IPS-18c (cell line): ENCODE results near the gene PKD2.

Experiments used
- H3K4me3 ChIP-seq: 2 replicates; pipeline ENCODE4 v1.7.0; 2013; ENCODE audit warnings: low read depth, mild to moderate bottlenecking, low read length, moderate library complexity; ENCODE audit not compliant: insufficient read depth
- H3K9me3 ChIP-seq: one replicate; pipeline ENCODE4 v1.6.1; 2013; ENCODE audit warnings: mild to moderate bottlenecking, low read length, moderate library complexity; ENCODE audit not compliant: control insufficient read depth, insufficient read depth

The PKD2 gene

GRCh38 chr4:88040707-88041106 is 33.3 kb downstream of the PKD2 start:
- Histone ChIP-seq H3K4me3 (no peak overlapping the region), H3K9me3 (no peaks in the 10 kb centered on the region)

- H3K9me3 ChIP-seq = no peaks in the 10 kb centered on the region
- no peak overlapping the region for H3K4me3 ChIP-seq
These were observed 34.2 kb downstream of the PKD2 start for GRCh38 chr4:88041626-88042025.

DNA sequence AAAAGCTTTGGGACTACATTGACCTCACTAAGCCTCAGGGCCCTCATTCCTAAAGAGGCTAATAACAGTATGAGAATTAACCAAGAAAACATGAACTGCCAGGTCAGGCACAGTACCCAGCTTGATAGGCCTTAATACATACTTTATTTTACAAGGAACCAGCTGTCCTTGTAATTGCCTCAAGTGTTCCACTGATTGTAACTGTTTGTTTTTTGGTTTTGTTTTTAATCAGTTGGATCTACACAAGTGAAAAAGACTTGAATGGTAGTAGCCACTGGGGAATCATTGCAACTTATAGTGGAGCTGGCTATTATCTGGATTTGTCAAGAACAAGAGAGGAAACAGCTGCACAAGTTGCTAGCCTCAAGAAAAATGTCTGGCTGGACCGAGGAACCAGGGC is 35.6 kb downstream of the PKD2 start:
- no peaks in the 10 kb centered on the region for H3K9me3 ChIP-seq
- no peak overlapping the region for H3K4me3 ChIP-seq

- Histone ChIP-seq H3K4me3 (no peak overlapping the region), H3K9me3 (no peaks in the 10 kb centered on the region)
These were observed 36.3 kb downstream of the PKD2 start for GRCh38 chr4:88043586-88044340.

DNA sequence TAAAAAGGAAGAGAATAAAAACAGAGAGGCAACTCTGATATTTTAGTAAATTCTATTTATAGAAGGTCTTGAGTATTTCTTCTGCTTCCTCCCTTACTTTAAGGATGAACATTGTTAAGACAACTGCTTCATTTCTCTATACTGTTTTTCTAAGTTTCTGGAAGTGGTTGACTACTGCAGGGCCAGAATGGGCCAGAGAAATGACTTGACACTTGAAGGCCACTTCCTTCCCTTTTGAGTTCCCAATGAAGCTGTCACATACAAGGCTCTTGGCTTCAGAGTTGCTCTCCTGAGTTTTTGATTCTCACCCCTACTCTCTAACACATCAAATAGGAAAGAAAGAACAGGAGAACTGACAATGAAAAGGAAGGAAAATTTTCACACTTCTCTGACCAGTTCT is 37.6 kb downstream of the PKD2 start:
- no peaks in the 10 kb centered on the region for H3K9me3 ChIP-seq

DNA sequence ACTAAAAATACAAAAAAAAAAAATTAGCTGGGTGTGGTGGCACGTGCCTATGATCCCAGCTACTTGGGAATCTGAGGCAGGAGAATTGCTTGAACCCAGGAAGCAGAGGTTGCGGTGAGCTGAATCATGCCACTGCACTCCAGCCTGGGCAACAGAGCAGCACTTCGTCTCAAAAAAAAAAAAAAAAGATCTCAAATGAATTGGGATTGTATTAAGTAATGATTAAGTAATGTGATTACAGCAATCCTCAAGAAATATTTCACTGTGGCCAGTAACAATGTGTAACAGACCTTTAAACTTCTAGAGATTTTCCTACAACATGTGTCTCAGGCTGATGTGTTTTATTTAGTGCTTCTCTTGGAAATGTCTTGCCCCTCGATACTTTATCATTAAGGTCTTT is 46.8 kb downstream of the PKD2 start:
- Histone ChIP-seq H3K4me3 (no peak overlapping the region), H3K9me3 (no peaks in the 10 kb centered on the region)

More for the DNA sequence above, 37.6 kb downstream of the PKD2 start:
- H3K4me3 ChIP-seq = no peak overlapping the region

GRCh38 chr4:88054901-88055300 is 47.5 kb downstream of the PKD2 start:
- Histone ChIP-seq H3K9me3 (no peaks in the 10 kb centered on the region), H3K4me3 (no peak overlapping the region)

DNA sequence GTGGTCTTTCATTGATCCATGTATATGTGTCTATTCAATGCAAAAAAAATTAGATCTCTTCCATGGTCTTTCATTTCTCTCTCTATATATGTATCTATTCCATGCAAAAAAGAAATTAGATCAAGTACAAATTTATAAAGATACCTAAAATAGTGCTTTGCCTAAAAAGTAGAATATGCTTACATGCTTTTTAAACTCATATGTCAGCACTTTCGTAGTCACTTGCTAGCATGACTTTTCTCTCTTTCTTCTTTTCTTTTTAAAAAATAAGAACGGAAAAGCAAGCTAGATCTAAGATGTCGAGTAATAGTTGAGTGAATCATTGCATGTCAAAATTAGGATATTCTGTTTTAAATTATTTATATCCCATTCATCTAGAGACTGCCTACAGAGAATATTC is 50.9 kb downstream of the PKD2 start:
- H3K9me3 ChIP-seq = no peaks in the 10 kb centered on the region
- no peak overlapping the region for H3K4me3 ChIP-seq

DNA sequence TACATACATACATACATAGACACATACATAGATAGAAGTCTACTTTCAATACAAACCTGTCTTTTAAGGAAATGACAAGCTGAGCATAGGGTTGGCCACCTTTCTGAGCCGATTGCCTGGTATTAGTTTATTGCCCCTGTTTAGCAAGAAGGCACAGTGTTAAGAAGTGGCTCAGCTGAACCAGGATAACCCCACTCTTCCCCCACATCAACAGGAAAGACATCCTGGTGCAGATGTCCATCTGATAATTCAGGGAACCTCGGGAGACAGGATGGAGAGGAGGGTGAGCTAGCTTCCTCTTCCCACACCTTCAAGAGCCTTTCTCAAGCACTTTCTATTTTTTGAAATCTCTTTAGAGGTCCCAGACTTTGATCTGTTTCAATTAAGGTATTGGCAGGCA is 52.3 kb downstream of the PKD2 start:
- H3K9me3 ChIP-seq = no peaks in the 10 kb centered on the region
- no peak overlapping the region for H3K4me3 ChIP-seq

DNA sequence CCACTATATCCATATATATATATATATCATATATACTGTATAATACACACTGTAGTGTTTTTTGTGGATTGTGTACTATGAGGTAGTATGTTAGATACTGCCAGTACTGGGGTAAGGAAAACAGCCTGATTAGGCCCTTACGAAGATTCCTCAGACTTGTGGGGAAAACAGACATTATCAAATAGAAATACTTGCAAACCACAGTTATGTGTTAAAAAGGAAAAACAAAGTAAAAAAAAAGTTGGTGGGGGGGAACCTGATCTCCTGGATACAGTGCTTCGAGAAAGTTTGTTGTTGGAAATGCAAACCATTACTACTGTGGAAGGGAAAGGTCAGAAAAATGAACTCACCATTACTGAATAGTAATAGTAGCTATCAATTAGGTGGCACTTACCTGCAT is 53.0 kb downstream of the PKD2 start:
- Histone ChIP-seq H3K4me3 (no peak overlapping the region), H3K9me3 (no peaks in the 10 kb centered on the region)

GRCh38 chr4:88062311-88062710 is 54.9 kb downstream of the PKD2 start:
- H3K4me3 ChIP-seq = no peak overlapping the region

DNA sequence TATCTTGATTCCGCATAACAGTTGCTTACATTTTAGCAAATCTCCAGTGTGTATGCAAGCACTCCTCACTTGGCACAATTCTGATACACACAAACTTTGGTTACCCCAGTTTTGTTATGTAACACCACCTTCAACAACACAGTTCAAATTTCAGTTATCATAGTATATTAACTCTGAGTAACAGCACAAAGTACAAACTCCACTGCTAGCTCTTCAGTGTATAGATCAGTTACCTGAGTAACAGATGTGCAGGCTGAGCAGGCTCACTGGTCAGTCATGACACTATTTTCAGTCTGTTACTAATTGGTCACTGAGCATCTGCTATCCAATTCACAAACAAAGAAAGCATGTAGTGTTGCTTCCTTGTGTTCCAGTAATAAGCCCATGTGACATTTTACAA is 55.4 kb downstream of the PKD2 start:
- H3K4me3 ChIP-seq = no peak overlapping the region
- no peaks in the 10 kb centered on the region for H3K9me3 ChIP-seq

More at GRCh38 chr4:88062311-88062710, 54.9 kb downstream of the PKD2 start:
- no peaks in the 10 kb centered on the region for H3K9me3 ChIP-seq

DNA sequence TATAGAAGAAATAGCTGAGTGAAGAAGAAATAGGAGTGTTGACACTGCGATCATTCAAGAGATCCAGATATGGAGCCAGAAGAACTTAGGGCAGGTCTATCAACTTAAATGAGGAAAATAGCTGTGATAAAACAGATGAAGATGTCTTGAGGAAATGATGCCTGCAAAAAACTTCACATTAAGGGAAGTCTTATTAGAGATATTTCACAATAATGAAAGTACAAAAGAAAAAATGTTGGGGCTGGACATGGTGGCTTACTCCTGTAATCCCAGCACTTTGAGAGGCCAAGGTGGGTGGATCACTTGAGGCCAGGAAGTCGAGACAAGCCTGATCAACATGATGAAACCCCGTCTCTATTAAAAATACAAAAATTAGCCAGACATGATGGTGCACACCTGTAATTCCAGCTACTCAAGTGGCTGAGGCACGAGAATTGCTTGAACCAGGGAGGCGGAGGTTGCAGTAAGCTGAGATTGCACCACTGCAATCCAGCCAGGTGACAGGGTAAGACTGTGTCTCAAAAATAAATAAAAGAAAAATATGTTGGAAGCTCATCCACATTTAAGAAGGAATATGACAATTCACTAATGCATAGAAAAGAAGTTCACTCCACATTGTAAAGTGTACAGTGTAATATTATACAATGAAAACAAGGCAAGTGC is 56.3 kb downstream of the PKD2 start:
- no peak overlapping the region for H3K4me3 ChIP-seq
- peaks cover 2% of the 10 kb centered on the region for H3K9me3 ChIP-seq

GRCh38 chr4:88064410-88064809 is 57.0 kb downstream of the PKD2 start:
- Histone ChIP-seq H3K9me3 (peaks cover 2% of the 10 kb centered on the region), H3K4me3 (no peak overlapping the region)

DNA sequence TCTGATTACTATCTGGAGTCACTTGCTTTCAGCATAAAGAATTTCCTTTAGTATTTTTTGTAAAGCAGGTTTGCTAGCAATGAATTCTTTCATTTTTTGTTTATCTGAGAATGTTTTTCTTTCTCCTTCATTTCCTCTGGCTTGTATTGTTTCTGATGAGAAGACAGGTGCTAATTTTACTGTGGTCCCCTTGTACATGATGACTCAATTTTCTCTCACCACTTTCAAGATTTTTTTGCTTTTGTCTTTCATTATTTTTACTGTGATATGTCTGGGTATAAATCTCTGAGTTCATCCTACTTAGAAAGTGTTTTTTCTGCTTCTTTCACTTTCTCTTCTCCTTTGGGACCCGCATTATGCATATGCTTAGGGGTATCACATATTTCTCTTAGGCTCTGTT is 62.6 kb downstream of the PKD2 start:
- Histone ChIP-seq H3K4me3 (no peak overlapping the region), H3K9me3 (peaks cover 4% of the 10 kb centered on the region)

- H3K4me3 ChIP-seq = no peak overlapping the region
- peaks cover 2% of the 10 kb centered on the region for H3K9me3 ChIP-seq
These were observed 67.9 kb downstream of the PKD2 start for GRCh38 chr4:88075336-88075735.

- no peak overlapping the region for H3K4me3 ChIP-seq
- no peaks in the 10 kb centered on the region for H3K9me3 ChIP-seq
These were observed 70.6 kb downstream of the PKD2 start for GRCh38 chr4:88077911-88078524.

DNA sequence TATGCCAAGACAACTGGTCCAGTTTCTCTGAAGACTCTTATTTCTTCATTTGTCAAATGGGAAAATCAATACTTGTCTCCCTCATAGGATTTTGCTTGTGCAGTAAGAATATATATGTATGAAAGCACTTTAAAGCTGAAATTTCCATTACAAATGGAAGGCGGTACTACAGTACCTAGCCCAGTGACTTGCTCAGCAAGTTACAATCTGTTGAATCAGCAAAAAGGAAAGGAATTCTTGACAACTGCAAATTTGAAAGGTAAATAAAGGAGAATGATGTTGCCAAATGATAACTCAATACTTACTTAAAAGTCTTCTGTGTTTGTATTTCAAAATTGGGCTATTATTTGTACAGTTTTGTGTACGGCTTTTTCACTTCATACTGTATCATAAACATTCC is 71.1 kb downstream of the PKD2 start:
- no peak overlapping the region for H3K4me3 ChIP-seq
- no peaks in the 10 kb centered on the region for H3K9me3 ChIP-seq
